Tibial nerve (tissue), 3 donors: ENCODE measurements around the gene NAA25.

Experiments used
- POLR2A ChIP-seq, 2 donors: fragments of 450-650 bp; IDR thresholded peaks; one replicate each; pipeline ENCODE4 v1.6.1; 2017; ENCODE audit warnings: antibody characterized with exemption in 2 of 2, mild to moderate bottlenecking in 2 of 2, moderate library complexity in 2 of 2
- TF ChIP-seq, protein P1 (sequence below), 5 experiments: fragments of 200-600 bp in 3 of 5; fragments of 450-650 bp in 2 of 5; sonication (generic) in 3 of 5; IDR thresholded peaks; one replicate each; pipeline ENCODE4 v1.5.1; 2016 to 2019; ENCODE audit warnings: antibody characterized with exemption in 5 of 5, mild to moderate bottlenecking in 3 of 5, moderate library complexity in 2 of 5

DNA sequence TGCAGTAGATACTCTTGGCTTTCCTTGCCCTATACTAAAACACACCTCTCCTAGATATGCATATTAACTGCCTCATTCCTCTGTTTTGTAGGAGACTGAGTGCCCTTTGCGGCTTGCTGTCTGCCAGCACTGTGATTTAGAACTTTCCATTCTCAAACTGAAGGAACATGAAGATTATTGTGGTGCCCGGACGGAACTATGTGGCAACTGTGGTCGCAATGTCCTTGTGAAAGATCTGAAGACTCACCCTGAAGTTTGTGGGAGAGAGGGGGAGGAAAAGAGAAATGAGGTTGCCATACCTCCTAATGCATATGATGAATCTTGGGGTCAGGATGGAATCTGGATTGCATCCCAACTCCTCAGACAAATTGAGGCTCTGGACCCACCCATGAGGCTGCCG lies 32.1 kb upstream of the NAA25 start:
- TF ChIP-seq, protein P1, sequence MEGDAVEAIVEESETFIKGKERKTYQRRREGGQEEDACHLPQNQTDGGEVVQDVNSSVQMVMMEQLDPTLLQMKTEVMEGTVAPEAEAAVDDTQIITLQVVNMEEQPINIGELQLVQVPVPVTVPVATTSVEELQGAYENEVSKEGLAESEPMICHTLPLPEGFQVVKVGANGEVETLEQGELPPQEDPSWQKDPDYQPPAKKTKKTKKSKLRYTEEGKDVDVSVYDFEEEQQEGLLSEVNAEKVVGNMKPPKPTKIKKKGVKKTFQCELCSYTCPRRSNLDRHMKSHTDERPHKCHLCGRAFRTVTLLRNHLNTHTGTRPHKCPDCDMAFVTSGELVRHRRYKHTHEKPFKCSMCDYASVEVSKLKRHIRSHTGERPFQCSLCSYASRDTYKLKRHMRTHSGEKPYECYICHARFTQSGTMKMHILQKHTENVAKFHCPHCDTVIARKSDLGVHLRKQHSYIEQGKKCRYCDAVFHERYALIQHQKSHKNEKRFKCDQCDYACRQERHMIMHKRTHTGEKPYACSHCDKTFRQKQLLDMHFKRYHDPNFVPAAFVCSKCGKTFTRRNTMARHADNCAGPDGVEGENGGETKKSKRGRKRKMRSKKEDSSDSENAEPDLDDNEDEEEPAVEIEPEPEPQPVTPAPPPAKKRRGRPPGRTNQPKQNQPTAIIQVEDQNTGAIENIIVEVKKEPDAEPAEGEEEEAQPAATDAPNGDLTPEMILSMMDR (IDR thresholded peaks at IDR 0.05), result no peak
- no peak for TF ChIP-seq POLR2A (IDR thresholded peaks at IDR 0.05)
